GM18511 (cell line): ENCODE measurements around the gene GRK4.
"Not testable (repeated sequence)": the region's sequence is repeated elsewhere in the genome, so short reads cannot be mapped to it uniquely, and the experiment has no call there.

Experiments
- ATAC-seq: cut with Tn5 transposase; IDR thresholded peaks from one replicate; pipeline ENCODE4 v1.9.1; 2021; ENCODE audit warnings: mild to moderate bottlenecking, moderate library complexity; ENCODE audit not compliant: unreplicated experiment

GRK4 gene

DNA sequence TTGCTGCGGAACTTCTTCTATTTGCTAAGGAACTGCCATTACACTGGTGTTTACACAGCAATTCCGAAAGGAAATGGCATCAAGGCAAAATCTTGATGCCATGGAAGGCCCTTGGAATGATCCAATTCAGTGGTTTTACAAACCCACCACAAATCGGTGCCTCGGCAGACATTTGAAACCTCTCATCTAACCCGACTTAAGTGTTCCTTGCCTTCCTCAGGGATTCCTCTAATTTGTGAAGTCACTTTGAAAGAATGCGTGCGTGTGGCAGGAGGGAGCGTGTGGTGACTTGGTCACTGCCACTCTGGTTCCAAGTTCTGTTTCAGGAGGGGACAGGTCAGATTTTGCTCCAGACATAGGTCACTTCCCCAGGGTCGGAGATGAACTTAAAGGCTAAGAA, 4.9 kb upstream of the GRK4 start:
- ATAC-seq, result no peak

DNA sequence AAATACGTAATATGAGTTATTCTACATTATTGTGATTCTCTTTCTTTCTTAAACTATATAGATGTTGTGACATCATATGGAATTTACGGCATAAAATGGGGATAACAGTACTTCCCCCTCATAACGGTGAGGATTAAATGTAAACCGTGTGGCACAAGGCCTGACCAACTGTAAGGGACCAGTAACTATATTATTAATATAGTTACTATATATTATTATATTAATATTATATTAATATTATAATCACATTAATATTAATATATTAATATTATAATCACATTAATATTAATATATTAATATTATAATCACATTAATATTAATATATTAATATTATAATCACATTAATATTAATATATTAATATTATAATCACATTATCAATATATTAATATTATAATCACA, 2.9 kb upstream of the GRK4 start:
- not testable (repeated sequence) for ATAC-seq

DNA sequence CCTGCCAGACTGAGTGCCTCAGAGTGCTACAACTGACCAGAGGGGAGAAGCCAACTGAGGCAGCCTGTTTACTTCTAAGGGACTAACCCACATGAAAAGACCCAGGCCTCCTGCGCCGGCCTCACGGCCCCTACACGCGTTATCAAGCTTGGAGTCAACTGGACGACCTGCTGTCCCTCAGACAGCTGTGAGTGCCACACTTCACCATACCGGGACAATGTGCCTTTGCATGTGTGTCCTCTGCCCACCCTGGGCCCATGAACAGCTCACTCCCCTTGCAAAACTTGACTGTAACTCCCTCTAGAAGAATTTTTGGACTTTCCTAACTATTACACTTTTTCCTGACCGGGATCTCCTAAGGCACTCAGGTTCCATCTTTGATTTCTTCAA, 2.0 kb upstream of the GRK4 start:
- no peak for ATAC-seq

DNA sequence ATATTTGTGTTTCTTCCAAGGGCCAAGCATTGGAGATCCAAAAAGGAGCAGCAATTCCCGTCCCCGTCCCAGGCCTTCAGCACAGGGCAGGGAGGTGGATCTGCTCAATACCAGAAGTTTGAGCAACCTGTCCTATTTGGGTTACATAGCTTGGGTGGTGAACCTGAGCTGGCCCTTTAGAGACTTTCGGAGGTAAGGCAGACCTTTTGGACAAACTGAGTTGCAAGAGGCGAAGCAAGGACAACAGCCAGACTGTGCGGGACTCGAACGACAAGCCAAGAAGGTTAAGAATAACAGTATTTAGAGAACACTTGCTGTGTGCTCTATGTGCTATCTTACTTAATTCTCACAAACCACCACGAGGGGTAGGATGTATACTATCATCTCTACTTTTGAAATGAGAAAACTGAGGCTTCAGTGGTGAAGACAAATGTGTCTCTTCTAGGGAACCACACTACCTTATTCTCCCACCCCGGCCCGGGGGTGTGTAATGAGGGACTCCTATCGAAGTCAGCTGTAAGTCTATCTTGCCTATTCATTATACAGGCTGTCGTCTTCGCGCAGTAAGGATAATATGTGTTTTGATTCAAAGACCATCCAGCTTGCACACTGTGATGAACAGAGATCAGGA, 1.4 kb upstream of the GRK4 start:
- no peak for ATAC-seq

DNA sequence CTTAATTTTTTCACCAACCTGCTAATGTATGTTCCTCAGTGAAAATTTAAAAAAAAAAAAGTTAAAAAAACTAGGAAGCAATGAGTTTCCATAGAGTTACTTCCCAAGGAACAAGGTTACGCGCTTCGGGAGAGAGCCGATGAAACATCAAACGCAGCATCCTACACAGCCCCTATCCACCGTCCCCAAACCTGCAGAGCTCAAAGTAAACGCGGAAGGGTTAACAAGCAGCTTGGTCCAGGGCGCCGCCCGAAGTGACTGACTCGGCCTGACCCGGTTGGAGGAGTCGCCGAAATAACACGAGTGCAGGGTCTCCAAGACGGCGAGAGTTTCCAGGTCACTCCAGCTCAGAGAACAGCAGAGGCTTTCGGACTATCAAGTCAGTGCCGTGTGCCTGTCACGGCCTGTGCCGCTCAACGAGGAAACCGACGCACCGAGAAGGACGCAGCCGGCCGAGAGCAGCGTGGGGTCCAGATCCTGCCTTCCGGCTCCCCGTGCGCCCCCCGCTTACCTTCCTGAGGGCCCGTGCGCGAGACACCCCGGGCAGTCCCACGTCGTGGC, 677 bp upstream of the GRK4 start:
- peak; percentile 33 for ATAC-seq

DNA sequence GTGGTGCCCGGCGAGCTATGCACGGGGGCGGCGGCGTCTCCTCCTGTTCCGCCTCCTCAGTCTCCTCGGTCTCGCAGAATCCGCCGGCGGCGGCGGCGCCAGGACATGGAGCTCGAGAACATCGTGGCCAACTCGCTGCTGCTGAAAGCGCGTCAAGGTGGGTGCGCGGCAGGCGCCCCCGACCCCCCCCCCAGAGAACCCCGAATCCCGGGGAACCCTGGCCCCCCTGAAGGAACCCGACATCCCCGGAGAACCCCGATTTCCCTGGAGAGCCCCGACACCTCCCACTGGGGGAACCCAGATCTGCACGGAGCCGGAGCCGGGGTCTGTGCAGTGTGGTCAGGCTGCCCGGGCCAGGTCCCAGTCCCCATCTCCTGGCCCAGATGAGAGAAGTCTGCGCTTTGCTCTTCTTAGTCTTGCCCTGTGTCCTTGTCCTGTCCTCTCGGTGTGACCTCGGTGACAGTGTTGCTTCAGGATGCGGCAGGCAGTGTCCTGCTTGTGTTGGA, 648 bp downstream of the GRK4 start:
- no peak for ATAC-seq

DNA sequence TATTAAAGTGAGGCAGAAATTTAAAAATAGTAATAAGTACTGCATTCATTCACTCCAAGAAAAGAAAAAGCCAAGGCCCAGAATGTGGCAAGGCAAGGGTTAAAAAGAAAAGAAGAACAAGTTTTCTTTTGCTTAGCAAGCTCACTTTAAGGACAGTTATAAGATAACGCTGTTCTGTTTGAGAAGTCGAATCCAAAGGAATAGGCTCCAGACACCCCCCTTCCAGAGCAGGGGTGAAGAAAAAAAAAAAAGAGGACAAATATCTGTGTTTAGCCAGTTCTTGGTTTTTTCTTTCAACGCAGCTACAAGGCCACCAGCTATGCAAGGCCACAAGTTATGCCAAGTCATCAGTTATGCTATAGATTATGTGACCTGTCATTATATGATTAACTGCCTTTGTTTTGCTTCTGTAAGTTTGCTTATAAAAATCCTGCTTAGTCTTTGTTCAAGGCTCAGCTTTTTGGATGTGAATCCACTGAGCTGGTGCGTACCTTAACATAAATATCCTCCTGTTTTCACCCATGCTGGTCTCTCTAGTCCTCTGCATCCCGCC, 1.4 kb downstream of the GRK4 start:
- ATAC-seq, result no peak

DNA sequence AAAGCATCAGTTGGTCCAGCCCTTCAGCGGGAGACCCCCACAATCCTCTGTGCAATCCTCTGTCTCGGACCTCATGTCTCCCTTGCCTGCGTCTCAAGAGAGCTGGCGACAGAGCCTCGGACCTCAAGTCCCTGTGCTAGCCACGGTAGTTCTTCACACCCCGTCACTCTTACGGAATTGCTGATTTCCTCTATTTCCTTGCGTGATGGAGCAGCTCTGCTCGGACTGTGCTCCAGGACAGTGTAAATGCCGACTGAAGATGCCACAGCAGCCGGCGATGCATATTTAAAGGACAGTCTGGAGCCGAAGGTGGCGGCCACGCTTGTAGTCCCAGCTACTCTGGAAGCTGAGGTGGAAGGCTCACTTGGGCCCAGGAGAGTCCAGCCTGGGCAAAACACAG, 1.9 kb downstream of the GRK4 start:
- ATAC-seq, result no peak

DNA sequence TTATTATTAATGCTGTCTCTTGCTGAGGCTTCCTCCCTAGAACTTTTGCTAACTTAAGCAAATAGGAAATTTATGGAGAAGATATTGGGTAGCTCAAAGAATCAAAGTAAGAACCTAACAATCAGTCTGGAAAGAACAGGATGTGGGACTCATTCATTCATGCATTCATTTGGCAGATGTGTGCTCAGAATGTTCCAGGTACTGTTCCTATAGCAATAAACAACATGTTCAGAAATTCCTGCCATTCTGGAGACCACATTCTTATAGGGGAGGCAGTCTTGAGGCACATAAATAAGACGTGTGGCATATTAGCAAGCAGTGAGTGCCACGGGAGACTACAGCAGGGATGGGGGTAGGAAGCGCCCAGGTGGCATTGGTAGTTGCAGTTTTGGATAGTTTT, 5.0 kb downstream of the GRK4 start:
- no peak for ATAC-seq

DNA sequence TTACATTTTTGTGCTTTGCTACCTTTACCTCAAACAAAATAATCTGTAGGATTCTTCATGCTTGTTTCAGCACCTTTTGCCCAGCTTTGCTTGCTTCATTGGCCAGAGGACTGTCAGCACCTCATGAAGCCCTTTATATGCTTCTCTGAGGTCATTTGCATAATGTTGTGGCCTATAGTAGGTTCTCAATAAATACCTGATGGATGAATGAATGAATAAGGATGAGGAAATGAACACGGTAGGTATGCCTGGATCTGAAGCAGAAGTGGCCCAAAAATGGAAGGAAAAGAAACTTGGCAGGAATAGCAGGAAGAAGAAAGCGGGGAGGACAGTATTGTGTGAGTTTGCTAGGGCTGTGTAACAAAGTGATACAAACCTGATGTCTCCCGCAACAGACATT, 7.9 kb downstream of the GRK4 start:
- ATAC-seq, result no peak

DNA sequence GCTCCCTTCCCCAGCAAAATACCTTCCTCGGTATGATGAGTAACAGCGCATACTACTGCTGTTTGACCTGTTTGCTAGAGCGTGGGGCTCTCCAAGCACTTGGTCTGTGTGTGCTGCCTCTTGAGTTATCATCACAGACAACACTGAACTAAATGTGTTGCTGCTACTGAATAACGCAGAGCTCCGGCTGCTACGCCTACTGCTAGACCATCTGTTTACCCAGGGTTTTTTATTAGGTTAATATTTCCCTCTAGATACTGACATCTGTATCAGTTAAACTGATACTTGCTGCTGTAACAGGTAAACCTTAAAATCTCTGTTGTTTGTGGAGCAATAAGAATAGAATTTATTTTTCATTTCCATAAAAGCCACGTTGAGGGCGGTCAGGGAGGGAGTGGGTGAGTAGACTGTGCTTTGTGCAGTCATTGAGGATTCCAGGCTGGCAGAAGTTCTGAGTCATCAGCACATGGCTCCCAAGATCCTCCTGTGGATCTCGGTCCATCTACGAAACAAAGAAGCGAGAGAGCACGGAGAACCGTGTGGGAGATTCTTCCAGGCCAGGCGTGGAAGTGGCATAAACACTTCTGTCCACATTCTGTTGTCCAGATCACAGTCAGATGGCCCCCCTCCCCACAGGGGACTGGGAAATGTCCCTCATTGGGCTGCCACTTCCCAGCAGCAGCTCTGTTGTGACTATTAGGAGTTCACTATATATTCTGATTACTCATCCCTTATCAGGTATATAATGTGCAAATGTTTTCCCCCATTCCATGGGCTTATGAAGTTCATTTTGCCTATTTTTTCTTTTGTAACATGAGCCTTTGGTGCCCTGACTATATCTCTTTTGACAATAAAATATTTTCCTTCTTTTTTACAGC, 14.1 kb downstream of the GRK4 start:
- ATAC-seq, result no peak

DNA sequence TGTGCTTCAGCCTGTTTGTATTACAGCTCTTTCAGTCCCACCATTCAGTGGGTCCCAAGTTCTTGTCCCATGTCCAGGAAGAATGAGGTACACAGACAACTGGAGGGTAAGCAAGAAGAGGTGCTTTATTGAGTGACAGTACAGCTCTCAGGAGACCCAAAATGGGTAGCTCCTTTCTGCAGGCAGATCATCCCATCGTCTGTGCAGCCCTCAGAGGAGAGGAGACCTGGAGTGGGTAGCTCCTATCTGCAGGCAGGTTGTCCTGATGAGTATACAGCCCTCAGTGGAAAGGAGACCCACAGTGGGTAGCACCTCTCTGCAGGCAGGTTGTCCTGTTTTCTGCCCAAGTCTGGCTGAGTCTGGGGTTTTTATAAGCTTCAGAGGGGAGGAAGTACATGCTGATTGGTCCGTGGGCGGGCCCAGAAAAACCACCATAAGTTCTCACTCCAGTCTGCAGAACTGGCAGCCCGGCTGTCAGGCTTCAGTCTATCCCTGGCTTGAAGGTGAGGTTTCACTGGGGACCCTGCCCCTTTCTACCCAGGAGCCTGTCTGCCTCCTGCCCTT, 18.0 kb downstream of the GRK4 start:
- ATAC-seq, result no peak

DNA sequence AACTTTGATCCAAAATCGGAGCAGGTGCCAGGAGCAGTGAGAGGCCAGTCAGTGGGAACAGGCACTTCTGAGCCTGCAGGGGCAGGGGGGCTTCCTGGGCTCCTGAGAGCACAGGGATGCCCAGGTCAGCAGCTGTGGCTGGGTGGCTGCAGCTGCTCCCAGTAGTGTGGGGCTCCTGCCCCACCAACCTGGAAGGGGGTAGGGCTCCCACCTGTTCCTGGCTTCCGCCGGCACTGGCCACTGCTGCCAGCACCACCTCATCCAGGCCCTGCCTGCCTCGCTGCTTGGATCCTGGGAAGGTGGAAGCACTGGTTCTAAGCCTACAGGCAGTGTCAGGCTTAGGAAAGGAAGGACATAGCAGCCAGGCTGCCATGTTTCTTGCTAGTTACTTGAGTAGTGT, 18.6 kb downstream of the GRK4 start:
- ATAC-seq, result no peak

DNA sequence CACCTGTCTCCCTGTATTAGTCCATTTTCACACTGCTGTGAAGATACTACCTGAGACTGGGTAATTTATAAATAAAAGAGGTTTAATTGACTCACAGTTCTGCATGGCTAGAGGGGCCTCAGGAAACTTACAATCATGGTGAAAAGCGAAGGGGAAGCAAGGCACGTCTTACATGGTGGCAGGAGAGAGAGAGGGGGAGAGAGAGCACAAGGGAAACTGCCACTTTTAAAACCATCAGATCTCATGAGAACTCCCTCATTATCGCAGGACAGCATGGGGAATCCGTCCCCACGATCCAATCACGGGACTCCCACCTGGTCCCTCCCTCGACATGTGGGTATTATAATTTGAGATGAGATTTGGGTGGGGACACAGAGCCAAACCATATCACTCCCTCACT, 20.3 kb downstream of the GRK4 start:
- ATAC-seq, result not testable (repeated sequence)

DNA sequence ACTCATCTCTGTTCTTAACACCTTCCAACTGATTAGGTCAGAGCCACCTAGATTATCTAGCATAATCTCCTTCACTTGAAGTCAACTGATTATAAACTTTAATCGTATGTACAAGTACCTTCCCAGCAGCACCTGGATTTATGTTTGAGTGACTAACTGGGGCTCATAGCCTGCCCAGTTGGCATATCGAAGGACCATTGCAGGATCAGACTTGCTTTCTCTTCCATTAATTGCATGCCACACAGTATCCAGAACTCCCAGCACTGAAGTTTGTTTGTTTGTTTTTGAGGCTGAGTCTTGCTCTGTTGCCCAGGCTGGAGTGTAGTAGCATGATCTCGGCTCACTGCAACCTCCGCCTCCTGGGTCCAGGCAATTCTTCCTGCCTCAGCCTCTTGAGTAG, 27.9 kb downstream of the GRK4 start:
- ATAC-seq, result no peak

DNA sequence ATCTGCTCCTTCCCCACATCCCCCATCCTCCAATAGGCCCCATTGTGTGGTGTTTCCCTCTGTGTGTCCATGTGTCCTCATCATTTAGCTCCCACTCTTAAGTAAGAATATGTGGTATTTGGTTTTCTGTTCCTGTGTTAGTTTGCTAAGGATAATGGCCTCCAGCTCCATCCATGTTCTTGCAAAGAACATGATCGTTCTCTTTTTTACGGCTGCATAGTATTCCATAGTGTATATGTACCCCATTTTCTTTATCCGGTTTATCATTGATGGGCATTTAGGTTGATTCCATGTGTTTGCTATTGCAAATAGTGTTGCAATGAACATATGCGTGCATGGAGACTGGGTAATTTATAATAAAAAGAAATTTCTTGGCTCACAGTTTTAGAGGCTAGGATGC, 31.5 kb downstream of the GRK4 start:
- ATAC-seq, result no peak

DNA sequence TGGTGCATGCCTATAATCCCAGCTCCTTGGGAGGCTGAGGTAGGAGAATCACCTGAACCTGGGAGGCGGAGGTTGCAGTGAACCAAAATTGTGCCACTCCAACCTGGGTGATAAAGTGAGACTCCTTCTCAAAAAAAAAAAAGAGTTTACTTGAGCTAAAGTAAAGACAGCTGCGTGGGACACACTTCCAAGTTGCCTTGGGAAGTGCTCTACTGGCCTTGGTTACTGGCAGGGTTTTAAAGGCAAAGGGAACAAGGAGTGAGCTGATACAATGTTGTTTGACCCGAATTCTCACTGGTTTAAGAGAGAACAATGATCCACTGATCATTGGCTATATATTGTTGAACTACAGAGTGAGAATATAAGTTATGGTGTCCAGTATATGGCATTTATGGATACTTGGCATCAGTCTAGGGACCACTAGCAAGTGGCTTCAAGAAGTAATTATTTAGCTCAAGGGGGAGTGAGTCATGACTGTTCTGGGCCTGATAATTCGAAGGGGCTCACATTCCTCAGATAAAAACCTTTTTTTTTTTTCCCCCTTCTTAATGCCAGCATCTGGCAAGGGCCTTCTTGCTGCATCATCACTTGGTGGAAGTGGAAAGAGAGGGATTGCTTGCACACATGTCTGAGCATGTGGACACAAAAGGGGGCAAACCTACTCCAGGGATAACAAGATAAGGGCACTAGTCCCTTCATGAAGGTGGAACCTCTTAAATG, 32.3 kb downstream of the GRK4 start:
- no peak for ATAC-seq

DNA sequence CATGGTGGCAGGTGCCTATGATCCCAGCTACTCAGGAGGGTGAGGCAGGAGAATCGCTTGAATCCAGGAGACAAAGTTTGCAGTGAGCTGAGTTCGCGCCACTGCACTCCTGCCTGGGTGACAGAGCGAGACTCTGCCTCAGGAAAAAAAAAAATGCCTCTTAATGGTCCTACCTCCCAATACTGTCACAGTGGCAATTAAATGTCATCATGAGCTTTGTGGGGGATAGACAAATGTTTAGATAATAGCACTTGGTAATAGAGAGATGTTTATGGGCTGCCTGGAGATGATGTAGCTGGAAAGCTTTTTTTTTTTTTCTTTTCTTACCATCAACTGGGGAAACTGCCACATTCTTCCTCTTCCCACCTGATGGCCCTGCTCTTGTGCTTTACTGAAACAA, 33.0 kb downstream of the GRK4 start:
- ATAC-seq, result no peak

DNA sequence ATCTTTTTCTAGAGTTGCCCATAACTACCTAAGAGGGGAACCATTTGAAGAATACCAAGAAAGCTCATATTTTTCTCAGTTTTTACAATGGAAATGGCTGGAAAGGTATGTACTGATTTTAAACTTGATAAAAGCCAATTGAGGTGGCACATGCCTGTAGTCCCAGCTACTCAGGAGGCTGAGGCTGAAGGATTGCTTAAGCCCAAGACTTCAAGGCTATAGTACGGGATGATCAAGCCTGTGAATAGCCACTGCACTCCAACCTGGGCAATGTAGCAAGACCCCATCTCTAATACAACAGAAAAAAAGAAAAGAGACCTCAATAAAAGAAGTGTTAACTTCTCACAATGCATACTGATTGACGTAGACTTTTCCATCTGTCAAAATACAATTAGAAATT, 44.4 kb downstream of the GRK4 start:
- no peak for ATAC-seq

DNA sequence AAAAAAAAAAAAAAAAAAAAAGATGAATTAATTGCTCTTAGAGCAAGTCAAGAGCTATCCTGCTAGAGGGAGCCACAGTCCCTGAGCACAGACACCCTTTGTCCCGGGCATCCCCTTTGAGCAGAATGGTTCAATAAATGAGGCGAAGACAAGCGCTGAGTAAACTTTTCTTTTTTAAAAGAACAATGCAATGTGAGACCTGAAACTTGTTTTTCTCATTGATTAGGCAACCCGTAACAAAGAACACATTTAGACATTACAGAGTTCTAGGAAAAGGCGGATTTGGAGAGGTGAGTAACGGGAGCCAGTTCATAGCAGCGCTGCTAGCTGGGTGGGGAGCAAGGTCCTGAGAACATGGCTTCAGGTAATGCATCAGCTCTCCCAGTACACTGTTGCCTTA, 46.1 kb downstream of the GRK4 start:
- ATAC-seq, result no peak

DNA sequence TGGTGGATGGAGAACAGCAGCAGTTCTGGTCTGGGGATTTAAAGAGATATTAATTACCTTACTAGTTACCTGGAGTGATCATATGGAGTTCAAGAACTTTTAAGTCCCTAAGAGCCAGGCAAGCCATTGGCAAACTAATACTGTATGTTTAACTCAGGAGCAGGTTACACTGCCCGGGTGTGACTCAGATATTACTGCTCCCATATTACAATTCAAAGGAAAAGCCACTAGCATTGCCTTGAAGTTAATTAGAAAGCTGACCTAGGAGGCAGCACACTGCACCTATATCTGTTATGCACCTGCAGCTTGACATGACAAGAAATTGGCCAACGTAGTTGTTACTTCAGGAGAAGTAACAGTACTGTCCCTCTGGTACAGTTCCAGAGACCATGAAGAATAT, 47.2 kb downstream of the GRK4 start:
- ATAC-seq, result no peak
